HG02798 (cell line): ENCODE data around the gene RBPJL.

ENCODE experiments used
- ATAC-seq: cut with Tn5 transposase; IDR thresholded peaks from one replicate; pipeline ENCODE4 v1.9.1; 2021; ENCODE audit warnings: mild to moderate bottlenecking; ENCODE audit not compliant: unreplicated experiment, poor library complexity

RBPJL gene

DNA sequence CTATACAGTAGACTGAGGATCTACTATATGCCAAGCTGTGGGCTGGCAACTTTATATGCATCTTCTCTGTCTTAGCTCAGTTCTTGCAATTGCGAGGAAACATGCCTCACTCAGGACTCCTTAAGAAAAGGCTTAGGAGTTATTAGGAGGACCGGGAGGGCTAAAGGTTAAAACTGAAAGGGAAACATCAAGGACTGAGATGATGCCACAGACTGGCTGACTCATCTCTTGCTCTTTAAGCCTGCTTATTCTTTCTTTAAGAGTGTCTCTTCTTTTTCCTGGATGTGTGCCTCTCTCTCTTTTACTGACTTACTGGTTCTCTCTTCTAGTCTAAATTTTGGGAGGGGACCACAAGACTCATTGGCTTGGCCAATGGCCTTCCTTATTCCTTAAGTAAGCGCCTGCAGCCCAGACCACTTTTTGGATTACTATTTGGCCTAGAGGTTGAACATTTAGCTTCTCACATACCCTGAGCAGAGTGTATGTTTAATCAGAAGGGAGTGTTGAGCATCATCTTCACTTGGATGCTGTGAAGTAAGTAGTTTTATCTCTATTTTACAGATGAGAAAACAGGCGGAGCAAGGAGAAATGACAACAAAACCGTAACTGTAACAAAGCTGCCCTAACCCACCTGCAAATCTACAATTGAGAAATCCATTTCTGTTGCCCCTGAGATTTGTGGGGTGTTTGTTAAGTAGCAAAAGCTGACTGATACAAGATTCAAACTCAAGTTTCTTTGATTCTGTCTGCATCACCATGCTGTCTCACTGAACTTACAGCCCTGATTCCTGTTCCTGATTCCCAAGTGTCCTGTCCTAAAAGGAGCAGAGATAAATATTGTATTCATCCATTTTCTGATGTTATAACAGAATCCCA is 48.8 kb downstream of the RBPJL start:
- no peak for ATAC-seq

DNA sequence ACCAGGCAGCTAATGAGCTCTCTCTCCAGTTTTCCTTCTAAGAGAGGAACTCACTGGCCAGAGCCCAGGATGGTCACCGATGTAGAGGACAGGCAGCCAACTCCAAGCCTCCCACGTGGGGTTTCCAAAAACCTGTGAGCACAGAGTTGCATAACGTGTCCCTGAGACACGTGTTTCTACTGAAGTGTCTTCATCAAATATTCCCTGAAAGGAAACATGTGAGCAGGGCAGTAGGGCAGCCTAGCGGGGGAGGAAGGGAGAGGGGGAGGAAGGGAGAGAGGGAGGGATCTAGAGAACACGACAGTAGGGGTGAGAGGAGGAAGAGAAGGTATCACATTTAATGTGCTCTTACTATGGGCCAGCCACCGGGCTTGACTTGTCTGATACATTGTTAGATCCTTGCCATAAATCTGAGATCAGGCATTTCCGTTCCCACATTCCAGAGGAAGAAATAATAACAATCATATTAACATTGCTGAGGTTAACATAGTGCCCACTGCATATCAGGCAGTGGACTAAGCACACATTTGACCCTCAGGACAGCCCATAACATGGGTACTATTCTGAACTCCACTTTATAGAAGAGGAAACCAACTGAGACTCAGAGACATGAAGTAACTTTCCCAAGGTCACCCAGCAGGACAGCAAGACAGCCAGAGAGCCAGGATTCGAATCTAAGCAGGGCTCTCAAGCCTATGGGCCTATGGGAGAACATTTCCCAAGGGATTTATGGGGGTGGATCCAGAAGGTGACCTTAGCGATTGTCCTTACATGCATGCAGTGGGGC is 51.8 kb downstream of the RBPJL start:
- ATAC-seq = no peak

- ATAC-seq = no peak
Observed at GRCh38 chr20:45359069-45359405, 52.4 kb downstream of the RBPJL start.

GRCh38 chr20:45359406-45360148 is 52.9 kb downstream of the RBPJL start:
- ATAC-seq = no peak

GRCh38 chr20:45361793-45362192 is 55.2 kb downstream of the RBPJL start:
- ATAC-seq = no peak

DNA sequence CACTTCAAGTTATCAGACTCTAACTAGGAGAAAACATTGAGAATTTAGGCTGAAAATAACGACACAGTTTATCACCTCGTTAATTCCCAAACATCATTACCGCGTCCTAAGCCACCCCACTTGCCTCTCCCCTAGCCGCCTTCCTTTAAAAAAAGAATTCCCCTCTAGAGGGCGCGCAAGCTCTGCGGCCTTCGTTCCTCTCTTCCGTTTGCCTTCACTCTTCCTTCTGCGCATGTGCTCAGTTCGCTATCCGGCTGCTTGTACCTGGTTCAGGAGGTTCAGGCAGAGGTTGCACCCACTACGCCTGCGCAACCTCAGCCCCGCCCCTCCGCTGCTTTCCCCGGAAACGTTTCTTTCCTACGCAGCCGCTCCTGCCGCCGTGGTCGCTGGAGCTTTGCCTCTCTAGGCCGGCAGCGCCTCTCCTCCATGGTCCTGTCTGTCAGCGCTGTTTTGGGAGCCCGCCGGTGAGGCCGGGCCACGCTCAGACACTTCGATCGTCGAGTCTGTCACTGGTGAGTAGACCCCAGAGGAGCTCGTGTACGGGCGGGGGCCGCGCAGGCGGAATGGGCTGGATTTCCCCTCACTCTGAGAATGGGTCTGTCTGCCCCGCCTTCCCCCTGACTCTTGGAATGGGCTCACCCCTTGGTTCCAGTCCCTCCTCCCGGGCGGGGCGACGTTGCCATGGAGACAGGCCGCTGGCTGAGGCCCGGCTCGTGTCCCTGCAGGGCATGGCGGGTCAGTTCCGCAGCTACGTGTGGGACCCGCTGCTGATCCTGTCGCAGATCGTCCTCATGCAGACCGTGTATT is 56.4 kb downstream of the RBPJL start, which contains the start of gene SYS1:
Gene SYS1, plus strand, starts transcription at position 353 of the 807 bp plus-strand sequence. Its CDS starts 376 bp downstream, at position 729.
- ATAC-seq = peak; percentile 93

DNA sequence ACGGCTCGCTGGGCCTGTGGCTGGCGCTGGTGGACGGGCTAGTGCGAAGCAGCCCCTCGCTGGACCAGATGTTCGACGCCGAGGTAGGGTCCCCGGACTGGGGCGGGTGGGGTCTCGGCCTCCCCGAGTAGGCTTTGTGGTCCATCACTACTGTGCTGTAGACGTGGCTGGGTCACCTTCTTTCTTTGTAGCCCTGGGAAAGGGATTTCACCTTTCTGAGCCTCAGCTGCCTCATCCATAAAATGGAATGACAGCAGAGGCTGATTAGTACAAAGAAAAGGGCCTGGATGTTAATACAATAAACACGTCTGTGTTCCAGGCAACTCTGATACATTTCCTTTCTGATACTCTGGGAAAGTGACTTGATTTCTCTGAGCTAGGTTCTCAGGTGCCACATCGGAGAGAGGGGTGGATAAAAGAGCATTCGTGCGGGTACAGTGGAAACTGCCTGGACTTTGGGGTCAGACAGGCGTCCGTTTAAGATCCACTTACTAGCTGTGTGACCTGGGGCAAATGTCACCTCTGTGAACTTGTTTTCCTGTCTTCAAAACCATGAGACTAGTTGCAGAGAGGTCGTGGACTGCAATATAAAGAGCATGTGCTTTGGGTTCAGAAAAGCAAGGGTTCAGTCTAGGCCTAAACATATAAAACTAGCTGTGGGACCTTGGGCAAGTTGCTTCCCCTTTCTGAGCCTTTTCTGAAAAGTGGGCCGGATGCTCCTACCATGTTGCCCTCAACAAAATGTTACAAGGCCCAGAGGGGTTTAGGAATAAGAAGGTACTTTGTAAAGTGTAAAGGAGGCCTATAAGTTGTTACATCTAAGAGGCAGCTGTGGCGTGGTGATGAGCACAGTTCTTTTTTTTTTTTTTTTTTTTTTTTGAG is 57.2 kb downstream of the RBPJL start:
- ATAC-seq = no peak

DNA sequence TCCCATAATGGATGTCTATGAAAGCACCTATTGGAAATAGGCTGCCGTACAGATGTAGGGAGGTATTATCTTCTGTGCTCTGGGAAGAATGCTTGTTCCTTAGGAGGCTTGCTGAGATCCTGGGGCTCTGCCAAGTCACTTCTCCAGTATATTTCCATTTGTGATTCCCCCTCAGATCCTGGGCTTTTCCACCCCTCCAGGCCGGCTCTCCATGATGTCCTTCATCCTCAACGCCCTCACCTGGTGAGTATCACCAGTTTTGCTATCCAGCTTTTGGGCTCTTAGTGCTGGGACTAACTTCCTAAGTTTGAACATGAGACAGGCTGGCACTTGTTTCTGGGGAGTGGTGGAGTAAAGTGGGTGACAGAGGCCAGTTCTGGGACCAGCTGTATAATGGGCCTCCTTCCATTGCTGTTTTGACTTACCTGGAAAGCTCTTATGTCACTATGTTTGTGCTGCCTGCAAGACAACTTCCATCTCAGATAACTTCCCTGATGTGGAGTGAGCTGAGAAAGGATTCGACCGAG is 58.9 kb downstream of the RBPJL start:
- ATAC-seq = no peak

DNA sequence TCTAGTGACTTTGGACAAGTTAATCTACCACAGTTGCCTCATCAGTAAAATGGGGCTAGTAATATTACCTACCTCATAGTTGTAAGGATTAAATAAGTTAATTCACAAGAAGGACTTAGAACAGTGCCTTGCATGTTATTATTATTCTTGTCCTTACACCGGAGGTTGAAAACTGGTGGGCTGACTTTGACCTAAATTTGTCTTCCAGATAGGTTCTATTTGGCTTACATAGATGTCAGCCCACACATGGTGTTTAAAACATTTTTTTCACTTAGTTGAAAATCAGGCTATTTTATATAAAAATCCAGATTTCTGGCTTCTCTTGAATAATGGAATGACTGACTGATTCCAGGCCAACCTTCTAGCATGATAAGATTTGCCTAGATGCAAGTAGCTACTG is 59.6 kb downstream of the RBPJL start:
- ATAC-seq = no peak

DNA sequence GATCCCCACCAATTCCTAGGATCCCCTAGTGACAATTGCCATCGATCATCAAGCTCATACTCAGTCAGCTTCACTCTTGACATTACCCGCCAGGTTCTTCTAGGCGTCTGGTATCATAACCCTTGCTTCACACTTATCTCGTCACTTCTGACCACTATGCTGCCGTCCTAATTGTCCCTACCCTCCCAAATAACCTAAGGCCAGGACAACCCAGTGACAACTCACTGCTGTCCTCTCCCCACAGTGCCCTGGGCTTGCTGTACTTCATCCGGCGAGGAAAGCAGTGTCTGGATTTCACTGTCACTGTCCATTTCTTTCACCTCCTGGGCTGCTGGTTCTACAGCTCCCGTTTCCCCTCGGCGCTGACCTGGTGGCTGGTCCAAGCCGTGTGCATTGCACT is 60.0 kb downstream of the RBPJL start:
- no peak for ATAC-seq

- ATAC-seq = no peak
Observed at GRCh38 chr20:45367126-45367525, 60.5 kb downstream of the RBPJL start.
